Esophagus squamous epithelium (tissue), 5 donors: ENCODE results near the gene DUSP12. TPM values are rescaled to one million over a fixed set of nuclear protein-coding genes. Genes with fewer than 3 reads are reported as not detected.

Experiments used
- DNase-seq: peaks from one replicate; lab custom pipeline; 2025; lab: John Stamatoyannopoulos, UW
- H3K27ac ChIP-seq, 4 donors: fragments of 200-600 bp; sonication (generic); one replicate each; pipeline ENCODE4 v1.5.1; 2016 to 2019; ENCODE audit warnings: mild to moderate bottlenecking in 1 of 4
- H3K27me3 ChIP-seq, 4 donors: fragments of 200-600 bp; sonication (generic); 1 replicate in 3 of 4; 2 replicates in 1 of 4; pipeline versions ENCODE4 v1.5.1 to v1.6.0; 2017 to 2021; ENCODE audit warnings: antibody characterized with exemption in 1 of 4
- H3K36me3 ChIP-seq, 3 donors: fragments of 200-600 bp; sonication (generic); one replicate each; pipeline ENCODE4 v1.5.1; 2016 to 2019
- H3K4me1 ChIP-seq, 3 donors: fragments of 200-600 bp; sonication (generic); one replicate each; pipeline ENCODE4 v1.5.1; 2017 to 2019
- H3K4me3 ChIP-seq, 4 donors: fragments of 200-600 bp; sonication (generic); 1 replicate in 3 of 4; 2 replicates in 1 of 4; pipeline ENCODE4 v1.5.1; 2016 to 2019; ENCODE audit warnings: mild to moderate bottlenecking in 2 of 4, moderate library complexity in 1 of 4
- H3K9me3 ChIP-seq, 3 donors: fragments of 200-600 bp; sonication (generic); one replicate each; pipeline ENCODE4 v1.5.1; 2016 to 2019
- POLR2A ChIP-seq, 4 donors: fragments of 450-650 bp; IDR thresholded peaks; one replicate each; pipeline ENCODE4 v1.6.1; 2017; ENCODE audit warnings: antibody characterized with exemption in 4 of 4, mild to moderate bottlenecking in 4 of 4, moderate library complexity in 3 of 4
- WGBS, 2 donors: methylation state at CpG; one replicate each; pipeline ENCODE4 v1.1.5; 2018; 5-methylcytosine and 5-hydroxymethylcytosine counted together
- intact Hi-C: fragments of 100-400 bp; cut with DNase I; formaldehyde crosslinking; loops from one replicate; pipeline ENCODE4 v1.15.0; 2022
- small RNA-seq, 4 donors: library from RNA; depleted of rRNA; stranded (forward); fragments of <200 nt; gene quantifications; one replicate each; pipeline ENCODE3, GENCODE V24; 2016
- total RNA-seq, 4 donors: library from RNA; depleted of rRNA; stranded (reverse); fragments of >200 nt; gene quantifications; one replicate each; pipeline ENCODE4 v1.1.0, GENCODE V29; 2016
- TF ChIP-seq, protein P1 (sequence below), 6 experiments: fragments of 450-650 bp in 4 of 6; fragments of 200-600 bp in 2 of 6; sonication (generic) in 2 of 6; IDR thresholded peaks; one replicate each; pipeline ENCODE4 v1.5.1; 2016 to 2019; ENCODE audit warnings: antibody characterized with exemption in 6 of 6, mild to moderate bottlenecking in 4 of 6, moderate library complexity in 4 of 6
- donor health status: DM: yes; HTN: yes; CAD: no.

Gene DUSP12
- total RNA-seq, 4 donors from 2014 or later: 6.0 to 24.0 (median 15.1) TPM

DNA sequence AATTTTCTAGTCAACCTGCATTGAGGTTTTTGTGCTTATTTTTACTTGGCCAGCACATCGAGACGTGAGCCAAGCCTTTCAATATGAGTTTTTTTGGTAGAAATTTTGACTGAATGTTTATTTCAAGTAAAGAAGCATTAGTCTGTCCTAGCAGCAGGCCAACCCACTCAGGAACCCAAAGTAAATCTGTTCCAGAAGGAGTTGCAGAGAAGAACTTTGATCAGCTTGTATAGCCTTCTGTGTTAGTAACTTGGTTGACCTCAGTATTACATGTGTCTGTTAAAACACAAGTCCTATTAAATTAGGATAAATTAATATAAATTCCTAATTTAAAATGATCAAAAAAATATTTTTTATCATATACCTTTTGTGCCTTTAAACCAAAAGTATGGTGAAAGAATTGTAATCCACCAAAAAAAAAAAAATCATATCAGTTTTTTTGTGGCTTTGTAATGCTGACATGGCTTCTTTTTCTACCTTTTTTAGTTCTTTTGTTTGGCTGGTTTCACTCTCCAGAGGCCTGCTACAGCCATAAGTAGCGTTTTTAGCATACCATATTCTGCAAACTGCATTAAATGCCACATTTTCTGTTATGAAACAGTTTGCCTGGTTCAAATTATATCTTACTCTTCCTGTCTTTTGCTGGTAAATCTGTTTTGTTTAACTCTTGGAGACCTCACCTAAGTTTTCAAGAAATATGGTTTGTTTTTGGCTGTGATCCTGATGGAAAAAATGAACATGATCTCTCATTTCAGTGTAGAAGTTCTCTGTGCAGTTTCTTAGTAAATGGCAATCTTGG, 56.0 kb downstream of the DUSP12 start:
- WGBS, 2 donors: 83 to 84% methylated on average over 3 of the region's 3 CpGs
- no peak overlapping the region for H3K27ac ChIP-seq
- no peaks in the 10 kb centered on the region for H3K4me1 ChIP-seq
- H3K27me3 ChIP-seq: no peaks in the 10 kb centered on the region
- peaks cover 0 to 8% (median 4%) of the 10 kb centered on the region in 3 donors for H3K9me3 ChIP-seq
- H3K4me3 ChIP-seq: no peak overlapping the region
- TF ChIP-seq, protein P1, sequence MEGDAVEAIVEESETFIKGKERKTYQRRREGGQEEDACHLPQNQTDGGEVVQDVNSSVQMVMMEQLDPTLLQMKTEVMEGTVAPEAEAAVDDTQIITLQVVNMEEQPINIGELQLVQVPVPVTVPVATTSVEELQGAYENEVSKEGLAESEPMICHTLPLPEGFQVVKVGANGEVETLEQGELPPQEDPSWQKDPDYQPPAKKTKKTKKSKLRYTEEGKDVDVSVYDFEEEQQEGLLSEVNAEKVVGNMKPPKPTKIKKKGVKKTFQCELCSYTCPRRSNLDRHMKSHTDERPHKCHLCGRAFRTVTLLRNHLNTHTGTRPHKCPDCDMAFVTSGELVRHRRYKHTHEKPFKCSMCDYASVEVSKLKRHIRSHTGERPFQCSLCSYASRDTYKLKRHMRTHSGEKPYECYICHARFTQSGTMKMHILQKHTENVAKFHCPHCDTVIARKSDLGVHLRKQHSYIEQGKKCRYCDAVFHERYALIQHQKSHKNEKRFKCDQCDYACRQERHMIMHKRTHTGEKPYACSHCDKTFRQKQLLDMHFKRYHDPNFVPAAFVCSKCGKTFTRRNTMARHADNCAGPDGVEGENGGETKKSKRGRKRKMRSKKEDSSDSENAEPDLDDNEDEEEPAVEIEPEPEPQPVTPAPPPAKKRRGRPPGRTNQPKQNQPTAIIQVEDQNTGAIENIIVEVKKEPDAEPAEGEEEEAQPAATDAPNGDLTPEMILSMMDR (IDR thresholded peaks at IDR 0.05): no peak
- TF ChIP-seq POLR2A (IDR thresholded peaks at IDR 0.05): no peak
- DNase-seq: no peak
- intact Hi-C loops: no loop called here
- H3K36me3 ChIP-seq: peaks cover 0 to 76% (median 0%) of the 10 kb centered on the region in 3 donors

Small RNAs within 50 kb of the gene (small RNA-seq; reads per million reads assigned to genes)
- 0 reads per million in 4 donors for gene RN7SL466P

Other genes starting within 250 kb of the DUSP12 start
- gene FCGR2A, start 244.3 kb upstream of the DUSP12 start, total RNA-seq: 10 to 100 TPM in 2 of 4 donors, 1 to 10 TPM in 2; 4.3 to 33.9 (median 19.6) TPM
- gene HSPA6, start 225.2 kb upstream of the DUSP12 start, total RNA-seq: 1 to 10 TPM; 1.3 to 4.2 (median 3.2) TPM
- 10 to 100 TPM in 1 of 4 donors, 1 to 10 TPM in 2, under 1 TPM in 1; 0.23 to 15.5 (median 1.9) TPM for gene FCGR3A, start 200.0 kb upstream of the DUSP12 start, total RNA-seq
- under 1 TPM in 2 of 4 donors, not detected in 2; 0.53 to 0.57 TPM for gene FCGR3B, start 118.6 kb upstream of the DUSP12 start, total RNA-seq
- 10 to 100 TPM in 2 of 4 donors, 1 to 10 TPM in 2; 1.1 to 25.2 (median 7.4) TPM for gene FCGR2B, start 86.6 kb upstream of the DUSP12 start, total RNA-seq
- under 1 TPM in 1 of 4 donors, not detected in 3; 0.62 TPM for gene FCRLA, start 42.6 kb upstream of the DUSP12 start, total RNA-seq
- 1 to 10 TPM in 1 of 4 donors, under 1 TPM in 3; 0.31 to 1.2 (median 0.83) TPM for gene FCRLB, start 28.2 kb upstream of the DUSP12 start, total RNA-seq
- 10 to 100 TPM; 13.4 to 24.8 (median 17.6) TPM for gene ATF6, start 16.5 kb downstream of the DUSP12 start, total RNA-seq